GM18861 (cell line): ENCODE measurements around the gene HSF2BP.
"Not testable (repeated sequence)": the region's sequence is repeated elsewhere in the genome, so short reads cannot be mapped to it uniquely, and the experiment has no call there.

Experiments
- ATAC-seq: cut with Tn5 transposase; IDR thresholded peaks from one replicate; pipeline ENCODE4 v1.9.1; 2021; ENCODE audit not compliant: unreplicated experiment

Gene HSF2BP

DNA sequence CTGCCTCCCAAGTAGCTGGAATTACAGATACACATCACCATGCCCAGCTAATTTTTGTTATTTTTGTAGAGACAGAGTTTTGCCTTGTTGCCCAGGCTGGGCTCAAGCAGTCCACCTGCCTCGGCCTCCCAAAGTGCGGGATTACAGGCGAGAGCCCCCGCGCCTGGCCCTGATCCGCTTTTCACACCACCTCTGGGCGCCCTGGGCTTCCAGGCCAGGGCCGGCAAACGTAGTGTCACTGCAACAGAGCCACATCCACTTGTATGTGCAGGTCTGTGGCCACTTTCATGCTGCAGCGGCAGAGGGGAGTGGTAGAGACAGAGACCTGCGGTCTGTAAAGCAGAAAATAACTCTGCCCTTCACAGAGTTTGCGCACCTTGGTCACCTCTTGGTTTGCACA is 29.6 kb upstream of the HSF2BP start:
- ATAC-seq: no peak

GRCh38 chr21:43687566-43688399 is 28.5 kb upstream of the HSF2BP start:
- ATAC-seq: no peak

DNA sequence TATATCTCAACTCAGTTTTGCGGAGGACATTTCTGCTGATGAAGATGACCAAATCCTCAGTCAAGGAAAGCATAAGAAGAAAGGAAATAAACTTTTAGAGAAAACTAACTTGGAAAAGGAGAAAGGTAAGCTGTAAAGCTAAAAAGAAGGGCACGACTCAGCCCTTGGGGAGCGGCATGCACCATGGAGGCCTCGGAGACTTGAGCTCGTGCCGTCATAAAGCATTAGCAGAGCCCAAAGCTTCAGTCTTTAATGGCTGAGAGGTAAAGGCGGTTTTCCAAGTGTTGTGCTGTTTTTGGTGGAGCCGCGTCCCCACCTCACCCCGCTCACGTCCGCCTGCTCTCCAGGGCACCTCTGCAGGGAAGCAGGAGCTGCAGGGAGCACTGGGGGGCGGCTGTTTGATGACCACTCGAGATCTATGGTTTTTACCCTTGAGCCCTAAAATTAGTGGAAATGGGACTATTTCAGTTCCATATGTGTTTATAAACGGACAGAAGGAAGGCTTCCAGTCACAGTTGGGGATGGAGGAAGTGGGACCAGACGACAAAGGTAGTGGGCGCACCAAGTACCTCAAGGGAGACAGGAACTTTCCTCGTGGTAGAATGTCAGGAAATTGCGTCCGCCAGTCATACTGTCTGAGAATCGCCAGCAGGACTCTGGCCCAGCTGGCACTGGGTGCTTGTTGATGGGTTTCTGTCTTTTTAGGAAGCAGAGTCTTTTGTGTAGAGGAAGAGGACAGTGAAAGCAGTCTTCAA is 27.7 kb upstream of the HSF2BP start:
- no peak for ATAC-seq

GRCh38 chr21:43684424-43684823 is 25.1 kb upstream of the HSF2BP start:
- ATAC-seq: no peak

GRCh38 chr21:43681650-43682049 is 22.4 kb upstream of the HSF2BP start:
- no peak for ATAC-seq

GRCh38 chr21:43680421-43680820 is 21.1 kb upstream of the HSF2BP start:
- not testable (repeated sequence) for ATAC-seq

GRCh38 chr21:43679951-43680350 is 20.7 kb upstream of the HSF2BP start:
- no peak for ATAC-seq

DNA sequence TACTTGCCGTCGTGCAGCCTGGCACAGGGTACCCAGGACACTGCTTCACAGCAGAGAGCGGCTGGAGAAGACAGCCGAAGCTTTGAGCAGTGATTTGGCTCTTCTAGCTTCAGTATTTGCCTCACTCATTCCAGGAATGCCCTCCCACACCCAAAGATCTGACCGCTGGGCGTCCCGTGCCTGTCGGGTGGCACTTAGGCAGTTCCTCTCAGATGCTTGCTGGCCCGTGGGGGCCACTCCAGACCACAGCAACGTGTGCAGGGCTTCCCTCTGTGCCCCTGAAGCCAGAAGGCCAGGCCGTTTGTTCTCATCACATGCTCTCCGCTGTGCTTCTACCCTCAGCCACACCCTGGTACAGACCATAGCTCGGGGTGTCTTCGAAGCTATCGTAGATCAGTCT is 17.1 kb upstream of the HSF2BP start:
- ATAC-seq: no peak

GRCh38 chr21:43675871-43676270 is 16.6 kb upstream of the HSF2BP start:
- no peak for ATAC-seq

GRCh38 chr21:43669828-43670605 is 10.7 kb upstream of the HSF2BP start:
- no peak for ATAC-seq

DNA sequence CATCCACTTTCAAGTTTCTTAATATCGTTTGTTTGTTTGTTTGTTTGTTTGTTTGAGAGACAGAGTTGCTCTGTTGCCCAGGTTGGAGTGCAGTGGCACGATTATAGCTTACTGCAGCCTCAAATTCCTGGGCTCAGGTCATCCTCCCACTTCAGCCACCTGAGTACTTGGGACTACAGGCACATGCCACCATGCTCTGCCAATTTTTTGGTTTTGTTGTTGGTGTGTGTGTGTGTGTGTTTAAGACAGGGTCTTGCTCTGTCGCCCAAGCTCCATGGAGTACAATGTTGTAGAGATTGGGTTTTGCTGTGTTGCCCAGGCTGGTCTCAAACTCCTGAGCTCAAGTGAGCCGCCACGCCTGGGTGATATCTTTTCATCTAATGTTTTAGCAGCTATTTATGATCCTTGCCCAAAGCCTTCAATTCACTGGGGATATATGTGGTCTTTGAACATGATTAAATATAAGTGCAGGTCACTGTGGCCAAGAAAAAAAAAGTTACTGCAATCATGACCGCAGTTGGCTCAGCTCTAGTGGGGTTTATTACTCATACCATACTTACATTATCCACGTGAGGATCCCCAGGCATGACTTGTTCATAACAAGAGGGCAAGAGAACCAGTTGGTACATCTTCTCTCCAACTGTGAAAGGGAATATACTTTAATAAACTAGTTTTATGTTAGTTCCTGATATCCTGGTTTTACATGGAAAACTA is 8.1 kb upstream of the HSF2BP start:
- ATAC-seq: peak; percentile 56

DNA sequence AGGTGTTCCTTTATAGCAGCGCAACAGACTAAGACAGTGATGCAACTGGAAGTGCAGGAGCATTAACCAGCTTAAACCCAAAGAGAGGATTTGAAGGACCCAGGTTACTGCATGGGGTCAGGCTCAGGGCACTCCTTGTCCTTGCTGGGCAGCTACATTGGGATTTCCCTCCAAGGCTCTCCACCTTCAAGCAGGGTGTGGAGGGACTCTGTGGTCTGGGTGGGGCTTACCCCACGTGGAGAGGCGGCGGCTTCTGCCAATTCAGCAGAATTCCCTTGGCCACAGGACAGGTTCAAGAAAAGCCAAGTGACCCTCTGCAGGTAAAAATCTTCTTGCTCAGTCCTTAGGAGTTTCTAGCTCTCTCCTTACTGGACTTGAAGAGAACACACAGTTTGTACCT is 6.6 kb upstream of the HSF2BP start:
- ATAC-seq: no peak

- no peak for ATAC-seq
These were observed 5.1 kb upstream of the HSF2BP start for GRCh38 chr21:43664358-43664757.

- no peak for ATAC-seq
These were observed 3.7 kb upstream of the HSF2BP start for GRCh38 chr21:43663033-43663432.

DNA sequence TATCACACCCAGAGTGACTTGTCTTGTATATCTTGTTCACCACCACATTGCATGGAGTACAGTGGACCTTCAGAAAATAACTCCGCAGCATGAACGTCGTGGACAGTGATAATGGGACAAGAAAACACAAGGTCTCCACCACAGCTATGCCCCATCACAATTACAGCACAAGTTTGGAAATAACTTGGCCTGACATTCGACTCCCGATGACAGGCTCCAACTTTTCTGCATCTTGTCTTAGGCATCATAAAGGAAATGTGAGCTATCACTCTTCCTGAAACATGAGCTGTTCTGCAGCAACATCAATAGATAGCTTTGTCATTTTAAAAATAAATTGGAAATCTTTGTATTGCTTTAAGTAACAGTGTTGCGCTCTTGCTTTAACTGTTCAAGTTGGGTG is 3.0 kb upstream of the HSF2BP start:
- no peak for ATAC-seq

GRCh38 chr21:43658769-43659135 is 536 bp downstream of the HSF2BP start:
- ATAC-seq: no peak

DNA sequence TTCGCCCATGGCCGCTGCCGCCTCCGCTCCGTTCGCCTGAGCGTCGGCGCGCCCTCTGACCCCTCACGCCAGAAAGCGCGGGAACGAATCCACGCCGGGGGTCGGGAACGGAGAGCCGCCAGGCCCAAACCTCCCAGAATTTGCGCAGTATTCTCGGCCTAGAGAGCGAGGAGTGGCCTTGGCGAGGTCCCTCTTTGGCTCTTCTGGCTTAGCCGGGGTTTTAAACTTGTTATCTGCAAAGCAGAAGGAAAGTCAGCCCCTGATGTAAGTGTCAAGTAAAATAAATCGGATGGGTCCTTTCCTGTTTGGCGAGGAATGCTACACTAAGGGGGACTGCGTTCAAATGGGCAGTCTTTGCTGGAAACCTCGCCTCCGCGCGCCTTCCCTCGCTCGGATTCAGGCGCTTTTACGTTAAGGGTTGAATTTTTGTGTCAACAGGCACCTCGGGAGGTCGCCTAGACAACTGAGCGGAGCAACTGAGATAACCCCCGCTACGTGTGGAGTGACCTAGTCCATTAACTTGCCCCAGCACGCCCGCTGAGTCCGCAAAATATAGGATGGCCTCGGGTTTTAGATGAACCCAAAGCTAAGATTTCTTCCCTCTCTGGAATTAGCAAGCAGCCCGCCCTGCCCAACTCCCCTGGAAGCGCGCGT is 1.1 kb downstream of the HSF2BP start:
- ATAC-seq: no peak

- no peak for ATAC-seq
These were observed 1.8 kb downstream of the HSF2BP start for GRCh38 chr21:43657355-43658087.

GRCh38 chr21:43654806-43655489 is 4.3 kb downstream of the HSF2BP start:
- ATAC-seq: no peak
